Measurements from ENCODE around the gene ZNF672.

Gene ZNF672

GRCh38 chr1:248890549-248891498, 52.8 kb downstream of the ZNF672 start:
- DNase-seq (ENCODE audit: low read depth), result no peak

- no peak for DNase-seq (ENCODE audit: low read depth)
These were observed 53.7 kb downstream of the ZNF672 start for GRCh38 chr1:248891758-248892157.

GRCh38 chr1:248892590-248892989, 54.6 kb downstream of the ZNF672 start:
- no peak for DNase-seq (ENCODE audit: low read depth)

GRCh38 chr1:248894837-248895236, 56.8 kb downstream of the ZNF672 start:
- no peak for DNase-seq (ENCODE audit: low read depth)

- DNase-seq (ENCODE audit: low read depth), result no peak
These were observed 59.7 kb downstream of the ZNF672 start for GRCh38 chr1:248897412-248898337.
